ENCODE data around the gene MMP14. TPM values are rescaled to one million over a fixed set of nuclear protein-coding genes. Genes with fewer than 3 reads are reported as not detected.
A peak's percentile ranks its signal among the peaks of the same experiment; 100 is the strongest.

The MMP14 gene
- total RNA-seq, 2 experiments from 2014 or later: 1.9 to 3.1 TPM

DNA sequence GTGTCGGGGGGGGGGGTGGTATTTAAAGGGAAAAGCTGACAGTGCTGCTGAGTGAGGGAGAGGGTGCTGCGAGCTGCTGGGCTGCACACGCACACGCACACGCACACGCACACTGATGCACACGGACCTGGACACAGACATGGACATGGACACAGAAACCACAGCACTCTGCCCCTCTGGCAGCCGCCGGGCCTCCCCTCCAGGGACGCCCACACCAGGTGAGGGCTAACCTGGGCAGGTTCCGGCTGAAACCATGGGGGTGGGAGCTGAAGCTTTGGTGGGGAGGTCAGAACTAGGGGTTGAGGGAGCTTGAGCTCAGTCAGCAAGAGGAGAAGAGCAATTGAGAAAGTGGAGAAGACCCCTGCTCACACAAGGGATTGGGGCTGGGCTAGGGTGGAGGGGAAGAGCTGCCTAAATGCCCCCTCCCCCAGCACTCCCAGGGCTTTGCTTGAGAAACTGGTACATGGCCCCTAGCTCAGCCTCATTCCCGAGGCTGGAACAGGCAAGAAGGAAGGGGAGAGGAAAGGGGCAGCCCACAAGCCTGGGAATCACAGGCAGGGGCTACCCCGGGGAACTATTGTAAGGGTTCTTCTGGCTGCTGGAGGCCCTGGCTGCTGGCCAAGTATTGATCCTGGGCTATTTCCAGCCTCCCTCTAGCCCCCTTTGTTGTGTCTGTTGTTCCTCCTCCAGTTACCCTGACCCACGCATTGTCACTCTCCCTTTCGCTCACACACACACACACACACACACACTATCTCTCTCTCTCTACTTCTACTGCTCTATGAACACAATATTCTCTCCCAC is 47.0 kb downstream of the MMP14 start, which contains the start of gene REM2:
Gene REM2, plus strand, starts transcription at position 50 of the 804 bp plus-strand sequence. Its CDS starts 66 bp downstream, at position 116.
- intact Hi-C loops (cut with micrococcal nuclease): no loop called here
- no peak for TF ChIP-seq CTCF (IDR thresholded peaks at IDR 0.05)
- no peak for ATAC-seq
- CTCF ChIA-PET: interaction anchor here (0.7 to 14.8 kb wide), 15 partner anchors 11 to 749 kb away, joined by 3 to 187 read pairs (median 4); partner anchors contain the start of gene LRP10
- Mint-ChIP-seq H3K36me3 (ENCODE audit: low read depth) (peaks cover 1% of the 10 kb centered on the region), H3K4me1 (ENCODE audit: low read depth) (peaks cover 31% of the 10 kb centered on the region), H3K9me3 (no peaks in the 10 kb centered on the region), H3K27ac (no peak within 1 kb of the TSS), H3K4me3 (no peak within 1 kb of the TSS), H3K27me3 (peaks cover 1% of the 10 kb centered on the region)
- POLR2A ChIA-PET: interaction anchor here (1.1 to 2.2 kb wide), 3 partner anchors 11 to 49 kb away, joined by 3 to 15 read pairs (median 3); partner anchors contain the start of gene LRP10
- no peak for DNase-seq

- ChIA-PET POLR2A (interaction anchor here (1.4 to 2.2 kb wide), 2 partner anchors 12 to 30 kb away, joined by 3 to 15 read pairs; partner anchors contain the start of gene LRP10), CTCF (interaction anchor here (0.9 to 14.8 kb wide), 12 partner anchors 12 to 1059 kb away, joined by 3 to 187 read pairs (median 4); partner anchors contain the start of gene LRP10)
- peaks cover 34% of the 10 kb centered on the region for H3K4me1 Mint-ChIP-seq (ENCODE audit: low read depth)
- no peak for TF ChIP-seq CTCF (IDR thresholded peaks at IDR 0.05)
- H3K36me3 Mint-ChIP-seq (ENCODE audit: low read depth): peaks cover 1% of the 10 kb centered on the region
- DNase-seq (no peak), ATAC-seq (no peak)
- no peak overlapping the region for H3K27ac Mint-ChIP-seq
- no peaks in the 10 kb centered on the region for H3K9me3 Mint-ChIP-seq
- intact Hi-C loops (cut with micrococcal nuclease): no loop called here
- H3K4me3 Mint-ChIP-seq: no peak overlapping the region
- H3K27me3 Mint-ChIP-seq: peaks cover 1% of the 10 kb centered on the region
These were observed 47.8 kb downstream of the MMP14 start for GRCh38 chr14:22884076-22884737.

- no peak for ATAC-seq
- ChIA-PET CTCF (interaction anchor here (0.6 to 14.8 kb wide), 12 partner anchors 11 to 1060 kb away, joined by 3 to 187 read pairs (median 4); partner anchors contain the start of gene LRP10), POLR2A (interaction anchor here (1.4 to 2.2 kb wide), 4 partner anchors 9 to 29 kb away, joined by 3 to 15 read pairs (median 4); partner anchors contain the start of gene LRP10)
- DNase-seq: no peak
- TF ChIP-seq CTCF (IDR thresholded peaks at IDR 0.05): no peak
- Mint-ChIP-seq H3K27me3 (peaks cover 1% of the 10 kb centered on the region), H3K27ac (no peak overlapping the region), H3K4me1 (ENCODE audit: low read depth) (peaks cover 34% of the 10 kb centered on the region), H3K9me3 (no peaks in the 10 kb centered on the region), H3K4me3 (no peak overlapping the region), H3K36me3 (ENCODE audit: low read depth) (peaks cover 1% of the 10 kb centered on the region)
- intact Hi-C loops (cut with micrococcal nuclease): no loop called here
These were observed 48.5 kb downstream of the MMP14 start for GRCh38 chr14:22884738-22885523.

DNA sequence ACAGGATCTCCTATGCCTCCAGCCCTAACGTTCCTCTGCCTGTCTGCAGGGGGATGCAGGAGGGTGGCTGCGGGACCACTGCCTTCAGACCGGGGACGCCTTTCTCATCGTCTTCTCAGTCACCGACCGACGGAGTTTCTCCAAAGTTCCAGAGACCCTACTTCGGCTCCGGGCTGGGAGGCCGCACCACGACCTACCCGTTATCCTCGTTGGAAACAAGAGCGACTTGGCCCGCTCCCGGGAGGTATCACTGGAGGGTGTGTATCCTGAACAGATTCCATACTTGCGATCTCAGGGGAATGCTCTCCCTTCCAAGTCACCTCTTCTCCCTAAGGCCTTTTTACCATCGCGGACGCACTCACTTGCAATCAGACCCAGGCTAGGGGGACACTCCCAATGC is 49.6 kb downstream of the MMP14 start:
- H3K27ac Mint-ChIP-seq: no peak overlapping the region
- intact Hi-C loops (cut with micrococcal nuclease): no loop called here
- ChIA-PET POLR2A (interaction anchor here (1.3 to 2.3 kb wide), 5 partner anchors 8 to 18 kb away, joined by 3 to 7 read pairs (median 4); partner anchors contain the start of gene LRP10), CTCF (interaction anchor here (0.9 to 14.8 kb wide), 12 partner anchors 10 to 972 kb away, joined by 3 to 187 read pairs (median 4); partner anchors contain the start of genes LRP10, PRMT5 and RBM23)
- ATAC-seq (no peak), DNase-seq (no peak)
- peaks cover 1% of the 10 kb centered on the region for H3K36me3 Mint-ChIP-seq (ENCODE audit: low read depth)
- peak overlapping the region; percentile 70 for H3K4me3 Mint-ChIP-seq
- no peak for TF ChIP-seq CTCF (IDR thresholded peaks at IDR 0.05)
- peaks cover 1% of the 10 kb centered on the region for H3K27me3 Mint-ChIP-seq
- no peaks in the 10 kb centered on the region for H3K9me3 Mint-ChIP-seq
- H3K4me1 Mint-ChIP-seq (ENCODE audit: low read depth): peaks cover 38% of the 10 kb centered on the region
